Endometrium (tissue), 2 donors: ENCODE results near the gene CATSPER3.

ENCODE experiments used
- FAIRE-seq: peaks from 2 replicates; lab custom pipeline; 2012; peaks lifted over from hg19 to GRCh38; lab: Jason Lieb, UNC
- donor health status: control.
- donor health status: control.

CATSPER3 gene

DNA sequence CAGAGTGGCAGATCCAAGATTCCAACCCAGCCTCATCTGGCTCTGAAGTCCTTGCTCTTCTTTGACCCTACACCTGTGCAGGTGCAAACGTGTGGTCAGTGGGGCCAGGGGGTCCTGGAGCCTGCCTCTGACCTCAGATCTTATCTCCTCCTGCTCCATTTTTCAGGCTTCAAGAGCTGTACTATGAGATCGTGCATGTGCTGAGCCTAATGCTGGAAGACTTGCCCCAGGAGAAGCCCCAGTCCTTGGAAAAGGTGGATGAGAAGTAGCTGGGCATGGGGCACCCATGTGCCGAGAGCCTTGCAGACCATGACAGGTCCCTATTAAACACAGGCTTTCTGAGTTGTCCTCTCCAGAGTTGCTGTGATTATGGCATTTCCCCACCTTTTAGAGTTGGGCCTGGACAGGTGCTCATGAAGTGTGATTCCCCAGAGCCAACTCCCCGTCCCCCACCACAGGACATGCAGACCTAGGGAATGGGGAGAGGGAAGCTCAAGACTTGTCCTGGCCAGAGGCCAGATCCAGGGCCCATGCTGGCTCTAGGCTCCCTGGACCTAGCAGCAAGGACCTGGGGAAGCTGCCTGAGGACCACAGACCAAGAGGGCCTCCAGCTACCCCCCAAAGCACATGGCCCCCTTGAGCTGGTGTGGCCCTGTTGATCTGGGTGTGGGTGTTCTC is 43.8 kb downstream of the CATSPER3 start:
- FAIRE-seq, result no peak

DNA sequence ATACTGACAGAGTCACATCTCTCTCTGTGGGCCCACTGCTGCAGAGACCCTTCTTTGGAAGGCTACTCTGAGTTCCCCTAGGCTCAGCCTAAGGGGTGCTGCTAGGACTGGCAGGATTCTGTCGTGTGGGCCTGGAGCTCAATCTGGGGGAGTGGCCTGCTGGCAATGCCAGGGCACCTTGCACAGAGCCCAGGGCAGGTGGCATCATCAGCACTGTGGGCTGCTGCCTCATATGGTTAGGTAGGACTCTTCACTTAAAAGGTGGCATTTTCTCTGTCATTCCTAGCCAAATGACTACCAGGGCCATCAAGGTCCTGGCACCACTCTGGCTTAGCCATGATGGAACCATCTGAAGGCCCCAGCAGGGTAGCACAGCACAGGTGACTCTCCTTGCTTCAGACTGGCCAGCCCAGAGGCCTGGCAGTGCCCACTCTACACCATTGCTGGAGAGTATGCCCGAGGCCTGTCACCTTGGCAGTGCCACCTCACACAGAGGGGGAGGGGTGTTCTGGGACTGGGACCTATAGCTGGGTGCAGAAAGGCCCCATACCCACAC is 44.4 kb downstream of the CATSPER3 start:
- FAIRE-seq, result no peak

DNA sequence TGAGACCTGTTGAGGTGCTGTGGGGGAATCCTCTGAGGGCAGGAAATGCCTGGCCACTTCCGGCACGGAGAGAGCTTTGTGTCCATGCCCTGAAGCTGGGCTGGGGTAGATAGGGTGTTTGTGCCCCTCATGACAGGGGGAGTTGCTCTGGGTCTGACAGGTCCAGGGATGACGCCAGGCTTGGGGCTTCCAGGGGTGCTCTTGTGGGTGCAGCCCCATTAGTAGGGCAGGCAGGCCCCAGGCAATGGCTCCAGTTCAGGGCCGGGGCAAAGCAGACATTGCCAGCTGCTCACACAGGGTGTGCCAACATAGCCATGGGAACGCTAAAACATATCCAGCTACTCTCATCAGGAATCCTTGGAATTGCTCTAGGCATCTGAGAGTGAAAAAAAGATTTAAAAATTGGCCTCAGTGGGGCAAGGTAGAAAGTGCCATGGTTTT is 45.3 kb downstream of the CATSPER3 start:
- no peak for FAIRE-seq

GRCh38 chr5:135013445-135013844 is 45.7 kb downstream of the CATSPER3 start:
- FAIRE-seq, result no peak

- no peak for FAIRE-seq
These were observed 46.4 kb downstream of the CATSPER3 start for GRCh38 chr5:135013947-135014570.

DNA sequence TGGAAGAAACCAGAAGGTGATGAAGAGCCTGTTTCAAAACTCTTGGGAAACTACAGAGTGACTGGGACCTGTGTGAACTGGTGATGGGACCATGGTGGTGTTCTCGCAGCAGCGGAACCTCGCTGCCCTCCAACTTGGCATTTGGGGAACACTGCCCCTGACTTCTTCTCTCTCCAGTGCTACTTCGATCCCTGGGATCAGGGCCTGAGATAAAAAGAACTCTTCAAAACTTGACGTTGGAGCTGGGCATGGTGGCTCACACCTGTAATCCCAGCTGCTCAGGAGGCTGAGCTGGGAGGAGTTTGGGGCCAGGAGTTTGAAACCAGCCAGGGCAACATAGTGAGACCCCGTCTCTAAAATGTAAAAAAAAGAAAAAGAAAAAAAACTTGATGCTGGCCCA is 48.2 kb downstream of the CATSPER3 start:
- FAIRE-seq, result no peak

DNA sequence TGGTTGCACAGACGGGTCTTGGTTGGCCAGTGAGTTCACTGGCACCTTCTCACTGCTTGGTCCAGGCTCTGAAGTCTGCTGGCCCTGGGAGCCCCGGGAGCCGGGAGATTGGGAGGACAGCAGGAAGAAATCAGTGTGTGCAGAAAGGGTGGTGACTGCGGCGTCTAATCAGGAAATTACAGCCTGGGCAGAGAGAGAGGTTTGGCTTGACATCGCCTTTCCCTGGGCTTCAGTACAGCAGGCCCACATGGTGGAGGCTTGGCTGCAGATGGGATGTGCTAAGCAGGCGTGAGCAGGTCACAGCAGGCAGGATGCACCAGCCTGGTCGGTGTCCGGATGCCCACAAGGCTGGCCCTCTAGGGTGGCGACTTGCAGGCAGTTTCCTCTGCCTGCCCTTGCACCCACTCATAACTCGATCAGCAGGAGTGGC is 49.2 kb downstream of the CATSPER3 start:
- FAIRE-seq, result no peak

DNA sequence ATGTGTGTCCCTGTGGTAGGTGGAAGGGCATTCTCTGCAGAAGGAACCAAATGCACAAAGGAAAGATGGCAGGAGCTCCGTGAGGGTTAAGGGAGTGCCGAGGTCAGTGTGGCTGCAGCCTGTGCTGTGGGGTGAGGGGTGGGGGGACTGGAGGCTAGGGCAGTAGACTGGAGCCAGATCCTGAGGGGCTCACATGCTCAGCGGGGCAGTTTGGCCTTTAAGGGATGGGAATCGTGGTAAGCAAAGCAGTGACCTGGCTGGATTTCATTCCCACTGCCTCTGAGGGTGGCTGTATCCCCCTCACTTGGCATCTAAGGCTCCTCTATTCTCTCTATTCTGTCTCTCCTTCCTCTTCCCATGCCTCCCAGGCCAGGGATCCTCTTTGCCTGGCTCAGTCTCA is 50.8 kb downstream of the CATSPER3 start:
- no peak for FAIRE-seq

GRCh38 chr5:135019314-135019713 is 51.6 kb downstream of the CATSPER3 start:
- no peak for FAIRE-seq

DNA sequence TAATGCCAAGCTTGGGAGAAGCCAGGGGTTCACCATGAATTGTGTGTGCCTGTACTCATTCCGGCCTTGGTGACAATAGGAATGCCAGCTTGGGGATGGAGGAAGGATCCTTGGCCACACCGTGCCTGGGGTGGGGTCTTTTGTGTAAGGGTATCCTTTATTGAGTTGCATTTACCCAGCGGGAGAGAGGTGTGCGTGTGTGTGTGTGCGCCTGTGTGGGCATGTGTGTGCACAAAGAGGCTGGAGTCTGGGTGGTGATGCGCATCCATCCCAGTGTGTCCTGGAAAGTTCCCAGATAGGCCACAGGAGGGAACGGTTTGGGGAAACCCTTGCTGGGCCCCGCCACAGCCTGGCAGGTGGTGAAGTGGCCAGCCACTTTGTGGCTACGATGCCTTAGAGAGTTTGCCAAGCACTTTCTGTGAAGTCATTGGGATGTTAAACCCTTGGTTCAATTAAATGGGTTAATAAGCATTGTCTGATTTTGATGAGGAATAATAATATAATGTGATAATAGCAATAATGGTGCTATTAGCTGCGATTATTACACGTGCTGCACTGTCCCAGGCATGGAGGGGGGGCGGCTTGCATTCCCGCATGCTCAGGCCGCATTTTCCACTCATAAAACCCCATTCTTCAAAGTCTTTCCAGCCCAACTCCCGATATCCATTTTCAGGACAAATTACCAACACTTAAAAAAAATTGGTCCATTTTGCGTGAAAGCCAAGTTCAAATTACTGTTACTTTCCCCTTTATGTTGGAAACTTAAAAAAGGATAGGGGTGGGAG is 52.6 kb downstream of the CATSPER3 start:
- FAIRE-seq, result no peak

GRCh38 chr5:135024956-135025729 is 57.4 kb downstream of the CATSPER3 start:
- no peak for FAIRE-seq

DNA sequence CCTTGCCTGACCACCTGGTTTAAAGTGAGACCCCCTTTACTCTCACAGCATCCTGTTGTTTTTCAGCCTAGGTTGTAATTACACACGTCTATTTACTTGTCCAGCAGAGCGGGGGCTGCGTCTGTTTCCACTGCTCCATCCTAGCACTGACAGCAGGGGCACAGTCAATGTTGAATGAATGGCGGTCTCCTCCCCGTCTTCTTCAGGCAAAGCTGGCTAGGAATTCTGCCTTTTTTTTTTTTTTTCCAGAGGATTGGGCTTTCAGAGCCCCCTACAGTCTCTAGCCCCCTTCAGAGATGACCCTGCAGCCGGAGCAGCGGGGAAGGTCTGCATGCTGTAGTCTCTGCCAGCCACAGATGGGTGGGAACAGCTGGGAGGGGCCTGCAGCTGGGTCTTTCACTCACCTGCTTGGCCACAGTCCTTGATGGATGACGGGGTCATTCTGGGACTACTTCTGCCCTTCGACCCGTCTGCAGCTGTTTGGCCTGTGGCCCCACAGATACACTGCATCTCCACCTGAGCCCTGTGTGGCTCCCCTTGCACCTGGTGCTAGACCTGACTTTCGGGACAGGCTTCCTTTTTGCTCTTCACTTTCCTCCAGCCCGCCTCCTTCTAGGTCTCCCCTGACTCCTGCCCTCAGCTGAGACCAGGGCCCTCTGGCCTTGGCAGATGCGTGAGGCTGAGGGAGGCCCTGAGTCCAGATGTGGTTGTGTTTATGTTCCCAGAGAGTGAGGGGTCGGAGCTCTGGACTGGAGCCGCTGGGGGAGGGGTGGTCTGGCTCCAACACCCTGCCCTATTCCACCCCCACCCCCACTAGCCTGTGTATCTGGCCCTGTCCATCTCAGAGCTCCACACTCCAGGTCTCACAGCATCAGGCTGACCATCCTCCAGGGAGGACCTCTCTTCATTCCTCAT is 58.3 kb downstream of the CATSPER3 start:
- no peak for FAIRE-seq

GRCh38 chr5:135026645-135027265 is 59.0 kb downstream of the CATSPER3 start:
- FAIRE-seq, result no peak

DNA sequence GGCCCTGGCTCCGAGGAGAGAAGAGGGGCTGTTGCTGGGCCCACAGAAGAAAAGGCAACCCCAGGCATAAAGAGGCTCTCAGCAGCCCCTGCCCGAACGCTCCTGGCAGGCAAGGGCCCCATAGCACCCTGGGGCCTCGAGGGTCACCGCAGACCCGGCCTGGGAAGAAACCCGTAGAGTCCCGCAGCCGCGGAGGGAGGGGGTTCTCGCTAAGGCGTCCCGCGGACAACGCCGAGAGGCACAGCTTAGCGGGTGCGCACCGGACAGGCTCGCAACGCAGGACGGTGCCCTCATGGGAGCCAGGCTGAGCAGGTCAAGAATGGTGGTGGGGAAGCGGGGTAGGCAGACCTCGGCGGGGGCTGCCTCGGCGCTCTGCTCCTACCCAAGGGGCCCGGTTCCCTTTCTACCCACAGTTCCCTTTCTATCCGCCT is 59.6 kb downstream of the CATSPER3 start:
- no peak for FAIRE-seq

DNA sequence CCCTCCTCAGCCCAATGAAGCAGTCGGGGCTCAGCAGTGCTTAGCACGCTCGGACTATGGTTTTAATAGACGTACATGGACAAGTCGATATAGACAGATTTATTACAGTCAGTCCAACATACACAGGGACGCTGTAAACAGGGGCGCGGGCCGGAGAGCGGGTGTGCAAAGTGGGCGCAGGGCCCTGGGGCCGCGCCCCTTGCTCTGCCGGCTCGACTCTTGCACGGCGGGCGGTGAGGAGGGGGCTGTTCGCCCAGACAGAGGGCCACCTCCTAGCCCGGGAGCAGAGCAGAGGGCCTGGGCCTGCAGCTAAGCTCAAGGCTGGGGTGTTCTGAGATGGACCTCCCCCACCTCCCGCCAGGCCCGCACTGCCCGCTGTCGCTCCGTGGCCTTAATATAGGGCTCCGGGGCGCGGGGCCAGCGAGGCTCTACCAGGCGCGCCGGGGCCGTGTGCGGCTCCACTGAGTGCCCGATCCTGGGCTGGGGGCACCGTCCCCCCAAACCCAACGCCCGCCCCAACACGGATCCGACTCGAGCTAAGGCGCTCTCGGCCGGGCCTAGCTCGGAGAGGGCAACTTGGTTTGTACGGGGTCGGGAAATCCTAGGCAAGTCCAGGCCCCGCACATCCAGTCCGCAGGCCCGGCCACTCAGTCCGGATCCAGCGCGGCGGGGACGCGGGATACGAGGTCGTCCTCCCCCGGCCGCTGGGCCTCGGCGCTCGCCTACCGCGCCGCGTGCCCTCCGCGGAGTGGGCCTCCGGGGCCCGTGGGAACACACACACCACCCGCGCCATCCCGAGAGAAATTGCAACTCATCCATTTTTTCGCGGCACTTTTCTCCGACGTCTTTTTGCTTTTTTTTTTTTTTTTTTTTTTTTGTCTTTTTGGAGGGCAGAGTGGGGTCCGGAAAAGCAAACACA is 60.2 kb downstream of the CATSPER3 start:
- FAIRE-seq, result no peak

GRCh38 chr5:135028791-135029476 is 61.2 kb downstream of the CATSPER3 start:
- FAIRE-seq, result no peak

GRCh38 chr5:135029477-135030122 is 61.9 kb downstream of the CATSPER3 start:
- no peak for FAIRE-seq
